ENCODE measurements around the gene OR4D1.
A peak's percentile ranks its signal among the peaks of the same experiment; 100 is the strongest.

DNA sequence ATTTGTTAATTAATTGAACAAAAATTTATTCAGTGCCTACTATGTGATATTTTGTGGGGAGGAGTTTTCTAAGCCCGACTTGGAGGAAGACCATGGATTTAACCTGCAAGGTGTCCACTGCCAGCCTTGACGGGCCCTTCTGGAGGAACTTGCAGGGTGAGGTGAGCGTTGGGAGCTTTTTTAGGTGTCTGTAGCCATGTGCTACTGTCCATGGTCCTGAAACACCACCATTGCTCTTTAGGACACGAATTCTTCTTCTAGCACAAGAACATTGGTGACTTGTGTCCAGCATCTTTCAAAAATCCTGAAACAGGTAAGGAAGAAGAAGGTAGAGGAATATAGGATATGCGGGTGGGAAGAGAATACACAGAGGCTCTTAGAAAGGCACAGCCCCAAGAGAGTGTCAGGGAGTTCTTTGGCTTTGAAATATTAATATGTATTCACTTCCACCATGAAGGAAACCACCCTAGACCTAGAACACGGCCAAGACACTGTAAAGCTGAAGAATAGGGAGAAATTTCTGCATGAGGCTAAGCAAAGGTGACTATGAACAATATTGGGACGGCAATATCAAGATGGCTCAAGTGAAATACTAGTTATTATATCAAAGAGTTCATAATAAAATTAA, 27.9 kb upstream of the OR4D1 start:
- TF ChIP-seq RAD21 (IDR thresholded peaks at IDR 0.05 in 1 of 2, conservative IDR thresholded peaks at IDR 0.05 in 1 of 2; ENCODE audit: low read depth in 2 of 2, low read length in 2 of 2) (no peak), CTCF (IDR thresholded peaks at IDR 0.05; ENCODE audit: control extremely low read depth in 1 of 3, insufficient read depth in 1 of 3, low read depth in 1 of 3, low read length in 3 of 3) (no peak), TCF12 (IDR thresholded peaks at IDR 0.05; ENCODE audit: low read depth, low read length) (no peak), SIN3A (conservative IDR thresholded peaks at IDR 0.05 in 1 of 2, IDR thresholded peaks at IDR 0.05 in 1 of 2; ENCODE audit: low read depth in 1 of 2, low read length in 2 of 2) (peak; percentile 35 to 78; a peak in 2 of 4 replicates), POLR2A (IDR thresholded peaks at IDR 0.05; ENCODE audit: control extremely low read depth in 1 of 2, low read depth in 2 of 2, low read length in 2 of 2) (no peak)

Data from H1 (cell line).